ENCODE data around the gene NTN5.

DNA sequence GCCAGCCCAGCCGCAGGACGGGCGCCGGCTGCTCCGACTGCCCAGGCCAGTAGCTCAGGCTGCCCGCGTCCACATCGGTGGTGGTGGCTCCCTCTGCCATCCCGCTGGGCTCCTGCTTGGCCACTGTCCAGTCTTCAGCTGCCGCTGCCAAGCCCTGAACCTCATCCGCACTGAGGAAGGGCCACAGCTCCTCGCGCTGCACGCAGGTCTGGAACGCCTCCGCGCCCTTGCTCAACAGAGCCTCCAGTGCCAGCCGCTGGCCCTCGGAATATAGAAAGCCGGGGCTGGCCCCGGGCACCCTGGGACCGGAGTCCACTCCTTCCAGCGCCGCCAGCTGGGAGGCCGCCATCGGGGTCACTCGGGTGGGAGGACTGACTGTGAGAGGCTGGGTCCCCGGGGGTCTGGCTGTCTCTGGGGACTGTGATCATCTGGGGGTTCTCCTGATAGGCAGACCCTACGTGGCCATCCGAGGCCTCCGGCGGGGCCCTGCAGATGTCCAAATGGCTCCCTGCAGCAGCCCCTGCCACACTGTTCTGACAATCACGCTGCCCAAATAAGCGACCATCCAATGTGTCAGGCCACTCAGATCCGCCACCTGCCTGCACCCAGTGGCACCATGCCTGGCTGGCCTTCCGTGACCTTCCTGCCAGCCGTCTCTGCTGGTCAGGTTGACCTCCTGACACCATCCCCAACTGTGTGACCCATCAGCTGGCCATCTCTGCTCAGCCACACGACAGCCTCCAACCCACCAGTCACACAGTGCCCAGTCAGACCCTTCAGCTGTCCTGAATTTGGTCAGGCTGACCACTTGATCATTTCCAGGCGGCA is 59.6 kb downstream of the NTN5 start:
- TF ChIP-seq CTCF (IDR thresholded peaks at IDR 0.05; ENCODE audit: low read length) = no peak
- TF ChIP-seq EZH2 (IDR thresholded peaks at IDR 0.05; ENCODE audit: borderline replicate concordance, low read length) = no peak
